Trophoblast cell (in vitro differentiated cells and primary cell): ENCODE results near the gene BEST2.

ENCODE experiments used
- DNase-seq, 2 donors: peaks; one replicate each; pipeline ENCODE4 v3.0.0-alpha.2; 2016
- H2AFZ ChIP-seq: 2 replicates; pipeline ENCODE4 v1.6.1; 2013; ENCODE audit warnings: low read length, moderate library complexity, mild to moderate bottlenecking; ENCODE audit not compliant: insufficient read depth, poor library complexity
- H2AK5ac ChIP-seq: 2 replicates; pipeline ENCODE4 v1.6.1; 2013; ENCODE audit warnings: mild to moderate bottlenecking, low read length
- H2BK120ac ChIP-seq: 2 replicates; pipeline ENCODE4 v1.6.1; 2013; ENCODE audit warnings: low read length, mild to moderate bottlenecking, moderate library complexity; ENCODE audit not compliant: insufficient read depth, poor library complexity
- H2BK12ac ChIP-seq: 2 replicates; pipeline ENCODE4 v1.6.1; 2013; ENCODE audit warnings: mild to moderate bottlenecking, low read length, moderate library complexity
- H2BK5ac ChIP-seq: 2 replicates; pipeline ENCODE4 v1.6.1; 2013; ENCODE audit warnings: low read length, low read depth, moderate library complexity, mild to moderate bottlenecking; ENCODE audit not compliant: poor library complexity
- H3K14ac ChIP-seq: 2 replicates; pipeline ENCODE4 v1.6.1; 2013; ENCODE audit warnings: mild to moderate bottlenecking, low read length
- H3K18ac ChIP-seq: 2 replicates; pipeline ENCODE4 v1.6.1; 2013; ENCODE audit warnings: mild to moderate bottlenecking, low read length
- H3K23ac ChIP-seq: 2 replicates; pipeline ENCODE4 v1.6.1; 2013; ENCODE audit warnings: low read length
- H3K27ac ChIP-seq: 2 replicates; pipeline ENCODE4 v1.5.1; 2013; ENCODE audit warnings: low read depth, mild to moderate bottlenecking, inconsistent platforms, low read length, moderate library complexity
- H3K27me3 ChIP-seq: 2 replicates; pipeline ENCODE4 v1.6.1; 2013; ENCODE audit warnings: inconsistent platforms, mild to moderate bottlenecking, low read length, moderate library complexity; ENCODE audit not compliant: insufficient read depth
- H3K36me3 ChIP-seq, 2 experiments: 1 replicate in 1 of 2; 2 replicates in 1 of 2; pipeline ENCODE4 v1.6.1; 2013; ENCODE audit warnings: low read length in 2 of 2, mild to moderate bottlenecking in 2 of 2, moderate library complexity in 1 of 2; ENCODE audit not compliant: insufficient read depth in 2 of 2, control insufficient read depth in 1 of 2
- H3K4ac ChIP-seq: 2 replicates; pipeline ENCODE4 v1.6.1; 2013; ENCODE audit warnings: low read depth, mild to moderate bottlenecking, low read length, moderate library complexity
- H3K4me1 ChIP-seq, 2 experiments: 1 replicate in 1 of 2; 2 replicates in 1 of 2; pipeline ENCODE4 v1.6.1; 2013; ENCODE audit warnings: low read length in 2 of 2, mild to moderate bottlenecking in 2 of 2, moderate library complexity in 1 of 2; ENCODE audit not compliant: insufficient read depth in 2 of 2, control insufficient read depth in 1 of 2
- H3K4me2 ChIP-seq: 2 replicates; pipeline ENCODE4 v1.6.1; 2013; ENCODE audit warnings: inconsistent platforms, mild to moderate bottlenecking, low read length, moderate library complexity
- H3K4me3 ChIP-seq: 2 replicates; pipeline ENCODE4 v1.5.1; 2013; ENCODE audit warnings: mild to moderate bottlenecking, low read depth, low read length, inconsistent platforms
- H3K79me1 ChIP-seq: one replicate; pipeline ENCODE4 v1.6.1; 2013; ENCODE audit warnings: low read length
- H3K79me2 ChIP-seq: 2 replicates; pipeline ENCODE4 v1.6.1; 2013; ENCODE audit warnings: low read length, mild to moderate bottlenecking; ENCODE audit not compliant: control insufficient read depth, insufficient read depth, poor library complexity
- H3K9ac ChIP-seq: 2 replicates; pipeline ENCODE4 v1.6.1; 2013; ENCODE audit warnings: mild to moderate bottlenecking, low read length
- H3K9me3 ChIP-seq: 2 replicates; pipeline ENCODE4 v1.6.1; 2013; ENCODE audit warnings: low read depth, mild to moderate bottlenecking, control low read depth, inconsistent platforms, low read length; ENCODE audit not compliant: insufficient read depth
- H4K12ac ChIP-seq: 2 replicates; pipeline ENCODE4 v1.6.1; 2013; ENCODE audit warnings: low read depth, mild to moderate bottlenecking, low read length, moderate library complexity
- H4K8ac ChIP-seq: 2 replicates; pipeline ENCODE4 v1.6.1; 2013; ENCODE audit warnings: low read depth, mild to moderate bottlenecking, low read length, moderate library complexity
- H4K91ac ChIP-seq: one replicate; pipeline ENCODE4 v1.6.1; 2013; ENCODE audit warnings: low read depth, mild to moderate bottlenecking, low read length, moderate library complexity
- WGBS: extraction: QIAGEN DNeasy Blood & Tissue Kit; methylation state at CpG from one replicate; pipeline ENCODE4 v1.1.7; 2013; ENCODE audit warnings: missing lambda C conversion rate; ENCODE audit not compliant: insufficient read length, insufficient coverage; ENCODE audit errors: extremely low coverage; 5-methylcytosine and 5-hydroxymethylcytosine counted together

BEST2 gene

GRCh38 chr19:12793290-12794195 lies 42.0 kb downstream of the BEST2 start:
- Histone ChIP-seq H3K14ac (peak overlapping the region; percentile 67), H3K9ac (peak overlapping the region; percentile 85), H2BK5ac (peak overlapping the region; percentile 79), H4K8ac (peak overlapping the region; percentile 78), H3K4ac (peak overlapping the region; percentile 88), H3K4me3 (peak overlapping the region; percentile 83), H3K79me2 (peaks cover 24% of the 10 kb centered on the region), H3K18ac (peak overlapping the region; percentile 88), H2AK5ac (peak overlapping the region; percentile 44), H3K23ac (no peak overlapping the region), H4K91ac (peak overlapping the region; percentile 71), H3K9me3 (peaks cover 2% of the 10 kb centered on the region), H3K27ac (peak overlapping the region; percentile 75), H3K27me3 (no peaks in the 10 kb centered on the region), H2BK120ac (peak overlapping the region; percentile 50), H3K36me3 (peaks cover 0 to 6% of the 10 kb centered on the region in 2 experiments), H2AFZ (peak overlapping the region; percentile 56), H3K4me1 (peaks cover 21 to 22% of the 10 kb centered on the region in 2 experiments), H4K12ac (peak overlapping the region; percentile 58), H3K4me2 (peak overlapping the region; percentile 96), H2BK12ac (peak overlapping the region; percentile 20), H3K79me1 (peaks cover 47% of the 10 kb centered on the region)
- no CpG with 5 or more reads among the region's 81 CpGs for WGBS
- peak; percentile 94 to 98 for DNase-seq

GRCh38 chr19:12794196-12794941 lies 42.8 kb downstream of the BEST2 start:
- peak overlapping the region; percentile 78 for H4K8ac ChIP-seq
- H4K12ac ChIP-seq: peak overlapping the region; percentile 58
- peak in 1 of 2 donors; percentile 58 for DNase-seq
- WGBS: no CpG with 5 or more reads among the region's 7 CpGs
- H3K27ac ChIP-seq: peak overlapping the region; percentile 71
- peak overlapping the region; percentile 71 for H4K91ac ChIP-seq
- H3K9ac ChIP-seq: peak overlapping the region; percentile 64
- H3K4me3 ChIP-seq: peak overlapping the region; percentile 70
- H3K27me3 ChIP-seq: no peaks in the 10 kb centered on the region
- peak overlapping the region; percentile 67 for H3K14ac ChIP-seq
- H2BK5ac ChIP-seq: peak overlapping the region; percentile 76
- H3K4me1 ChIP-seq: peaks cover 13 to 14% of the 10 kb centered on the region in 2 experiments
- H2BK120ac ChIP-seq: peak overlapping the region; percentile 35
- no peak overlapping the region for H2AFZ ChIP-seq
- peaks cover 24% of the 10 kb centered on the region for H3K79me2 ChIP-seq
- peaks cover 6 to 8% of the 10 kb centered on the region in 2 experiments for H3K36me3 ChIP-seq
- H3K18ac ChIP-seq: peak overlapping the region; percentile 78
- H2BK12ac ChIP-seq: no peak overlapping the region
- peak overlapping the region; percentile 96 for H3K4me2 ChIP-seq
- peak overlapping the region; percentile 61 for H3K4ac ChIP-seq
- no peak overlapping the region for H2AK5ac ChIP-seq
- H3K9me3 ChIP-seq: peaks cover 2% of the 10 kb centered on the region
- H3K23ac ChIP-seq: no peak overlapping the region
- H3K79me1 ChIP-seq: peaks cover 38% of the 10 kb centered on the region

GRCh38 chr19:12794971-12795381 lies 43.4 kb downstream of the BEST2 start:
- no peak overlapping the region for H2BK5ac ChIP-seq
- no peak overlapping the region for H4K12ac ChIP-seq
- peak in 1 of 2 donors; percentile 16 for DNase-seq
- no peak overlapping the region for H2BK12ac ChIP-seq
- peaks cover 33% of the 10 kb centered on the region for H3K79me1 ChIP-seq
- H3K23ac ChIP-seq: no peak overlapping the region
- H3K9me3 ChIP-seq: peaks cover 2% of the 10 kb centered on the region
- peaks cover 12 to 15% of the 10 kb centered on the region in 2 experiments for H3K36me3 ChIP-seq
- WGBS: no CpG with 5 or more reads among the region's 9 CpGs
- no peak overlapping the region for H3K4ac ChIP-seq
- H3K27ac ChIP-seq: no peak overlapping the region
- no peak overlapping the region for H4K8ac ChIP-seq
- no peak overlapping the region for H2AFZ ChIP-seq
- no peaks in the 10 kb centered on the region for H3K27me3 ChIP-seq
- H3K9ac ChIP-seq: no peak overlapping the region
- H3K4me1 ChIP-seq: peaks cover 12 to 14% of the 10 kb centered on the region in 2 experiments
- H3K4me2 ChIP-seq: no peak overlapping the region
- H4K91ac ChIP-seq: no peak overlapping the region
- H2AK5ac ChIP-seq: no peak overlapping the region
- no peak overlapping the region for H3K4me3 ChIP-seq
- H3K18ac ChIP-seq: no peak overlapping the region
- no peak overlapping the region for H2BK120ac ChIP-seq
- H3K79me2 ChIP-seq: peaks cover 24% of the 10 kb centered on the region
- H3K14ac ChIP-seq: no peak overlapping the region
